Activated naive CD4-positive, alpha-beta T cell (primary cell): ENCODE results near the gene SH2D4B.

Experiments
- DNase-seq, 4 experiments: peaks; one replicate each; lab custom pipeline; 2025; lab: John Stamatoyannopoulos, UW

Gene SH2D4B

DNA sequence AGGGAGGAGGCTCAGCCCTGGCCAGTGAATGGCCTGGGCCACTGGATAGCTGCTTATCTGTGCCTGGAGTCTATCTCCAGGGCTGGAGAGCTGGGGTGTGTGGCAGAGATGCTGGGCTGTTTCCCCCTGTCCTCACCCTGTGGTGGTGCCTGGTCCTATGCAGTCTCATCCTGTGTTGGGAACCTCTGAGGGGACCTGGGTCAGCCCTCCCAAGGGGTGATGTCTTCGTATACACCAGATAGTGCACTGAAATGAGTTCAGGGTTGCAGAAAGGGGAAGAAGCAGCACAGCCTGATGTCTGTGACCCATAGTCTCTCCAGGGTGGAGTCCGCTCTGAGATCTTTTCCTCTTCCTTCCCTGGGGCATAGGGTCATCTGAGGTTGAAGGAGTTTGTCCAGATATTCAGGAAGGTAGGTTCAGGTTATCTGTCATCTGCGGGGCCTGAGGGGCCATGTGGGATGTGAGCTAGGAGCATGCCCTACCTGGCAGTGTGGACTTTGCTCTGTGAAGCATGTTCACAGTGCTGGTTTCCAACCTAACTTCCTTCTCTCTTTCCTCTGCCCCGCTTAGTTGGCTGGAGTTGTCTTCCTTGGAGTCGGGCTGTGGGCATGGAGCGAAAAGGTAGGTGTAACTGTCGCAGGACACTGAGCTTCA is 33.4 kb upstream of the SH2D4B start:
- DNase-seq: no peak

GRCh38 chr10:80504897-80505465 is 32.7 kb upstream of the SH2D4B start:
- no peak for DNase-seq

GRCh38 chr10:80506189-80506575 is 31.5 kb upstream of the SH2D4B start:
- no peak for DNase-seq

- DNase-seq: no peak
Observed at GRCh38 chr10:80506836-80507487, 30.7 kb upstream of the SH2D4B start.

DNA sequence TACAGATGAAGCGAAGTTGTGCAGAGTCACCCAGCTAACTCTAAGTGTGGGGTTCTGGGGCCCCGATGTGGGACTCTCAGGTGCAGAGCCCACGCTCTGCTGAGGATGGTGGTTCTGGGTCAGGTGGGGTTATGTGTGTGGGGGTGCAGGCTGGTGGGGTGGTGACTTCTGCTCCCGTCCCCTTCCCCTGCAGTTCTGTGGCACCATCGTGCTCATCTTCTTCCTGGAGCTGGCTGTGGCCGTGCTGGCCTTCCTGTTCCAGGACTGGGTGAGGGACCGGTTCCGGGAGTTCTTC is 28.6 kb upstream of the SH2D4B start:
- DNase-seq: no peak

- no peak for DNase-seq
Observed at GRCh38 chr10:80509403-80510161, 28.1 kb upstream of the SH2D4B start.

DNA sequence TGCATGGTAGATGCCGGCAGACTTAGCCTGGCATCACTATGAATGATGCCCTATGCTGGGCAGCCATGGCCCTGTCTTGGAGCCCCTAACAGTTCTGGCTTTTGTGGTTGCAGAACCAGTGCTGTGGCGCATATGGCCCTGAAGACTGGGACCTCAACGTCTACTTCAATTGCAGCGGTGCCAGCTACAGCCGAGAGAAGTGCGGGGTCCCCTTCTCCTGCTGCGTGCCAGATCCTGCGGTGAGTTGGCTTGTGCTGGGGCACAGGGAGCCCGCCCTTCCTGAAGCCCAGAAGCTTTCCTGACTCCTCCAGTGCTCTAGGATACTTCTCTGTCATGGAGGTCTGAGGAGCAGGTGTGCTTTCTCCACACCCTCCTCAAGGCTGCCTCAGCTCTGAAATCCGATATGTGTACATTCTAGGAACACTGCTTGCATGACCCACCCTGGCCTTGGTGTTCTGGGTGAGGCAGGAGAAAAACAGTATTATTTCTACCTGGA is 25.6 kb upstream of the SH2D4B start:
- no peak for DNase-seq

- DNase-seq: no peak
Observed at GRCh38 chr10:80513106-80513505, 24.6 kb upstream of the SH2D4B start.

GRCh38 chr10:80515511-80515910 is 22.2 kb upstream of the SH2D4B start:
- no peak for DNase-seq

- no peak for DNase-seq
Observed at GRCh38 chr10:80515941-80516340, 21.8 kb upstream of the SH2D4B start.

- no peak for DNase-seq
Observed at GRCh38 chr10:80516506-80517075, 21.1 kb upstream of the SH2D4B start.

DNA sequence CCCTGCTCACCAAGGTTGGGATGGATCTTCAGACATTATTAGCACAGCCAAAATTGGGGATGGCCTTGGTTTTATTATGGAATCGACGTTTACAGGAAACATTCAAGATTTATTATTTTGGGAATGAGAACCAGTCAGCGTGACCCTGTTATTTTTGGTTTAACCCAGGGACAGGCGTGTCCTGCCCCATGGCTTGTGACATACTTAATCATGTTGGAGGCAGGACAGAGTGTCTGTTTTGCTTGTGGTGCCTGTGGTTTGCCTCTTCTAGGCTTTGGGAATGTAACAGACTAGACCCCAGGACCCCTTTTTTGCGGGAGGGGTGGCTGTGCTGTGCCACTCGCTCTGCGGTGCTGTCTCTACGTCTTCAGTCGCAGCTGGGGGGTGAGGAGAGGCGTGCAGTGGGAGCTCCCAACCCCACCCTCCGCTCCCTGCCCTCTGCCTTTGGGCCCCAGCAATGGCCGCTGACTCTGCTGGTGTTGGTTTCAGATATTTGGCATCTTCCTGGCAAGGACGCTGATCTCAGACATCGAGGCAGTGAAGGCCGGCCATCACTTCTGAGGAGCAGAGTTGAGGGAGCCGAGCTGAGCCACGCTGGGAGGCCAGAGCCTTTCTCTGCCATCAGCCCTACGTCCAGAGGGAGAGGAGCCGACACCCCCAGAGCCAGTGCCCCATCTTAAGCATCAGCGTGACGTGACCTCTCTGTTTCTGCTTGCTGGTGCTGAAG is 20.1 kb upstream of the SH2D4B start:
- no peak for DNase-seq

DNA sequence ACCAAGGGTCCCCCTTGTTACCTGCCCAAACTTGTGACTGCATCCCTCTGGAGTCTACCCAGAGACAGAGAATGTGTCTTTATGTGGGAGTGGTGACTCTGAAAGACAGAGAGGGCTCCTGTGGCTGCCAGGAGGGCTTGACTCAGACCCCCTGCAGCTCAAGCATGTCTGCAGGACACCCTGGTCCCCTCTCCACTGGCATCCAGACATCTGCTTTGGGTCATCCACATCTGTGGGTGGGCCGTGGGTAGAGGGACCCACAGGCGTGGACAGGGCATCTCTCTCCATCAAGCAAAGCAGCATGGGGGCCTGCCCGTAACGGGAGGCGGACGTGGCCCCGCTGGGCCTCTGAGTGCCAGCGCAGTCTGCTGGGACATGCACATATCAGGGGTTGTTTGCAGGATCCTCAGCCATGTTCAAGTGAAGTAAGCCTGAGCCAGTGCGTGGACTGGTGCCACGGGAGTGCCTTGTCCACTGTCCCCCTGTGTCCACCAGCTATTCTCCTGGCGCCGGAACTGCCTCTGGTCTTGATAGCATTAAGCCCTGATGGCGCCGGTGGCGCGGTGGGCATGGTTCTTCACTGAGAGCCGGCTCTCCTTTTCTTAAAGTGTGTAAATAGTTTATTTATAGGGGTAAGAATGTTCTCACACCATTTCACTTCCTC is 19.4 kb upstream of the SH2D4B start:
- no peak for DNase-seq

DNA sequence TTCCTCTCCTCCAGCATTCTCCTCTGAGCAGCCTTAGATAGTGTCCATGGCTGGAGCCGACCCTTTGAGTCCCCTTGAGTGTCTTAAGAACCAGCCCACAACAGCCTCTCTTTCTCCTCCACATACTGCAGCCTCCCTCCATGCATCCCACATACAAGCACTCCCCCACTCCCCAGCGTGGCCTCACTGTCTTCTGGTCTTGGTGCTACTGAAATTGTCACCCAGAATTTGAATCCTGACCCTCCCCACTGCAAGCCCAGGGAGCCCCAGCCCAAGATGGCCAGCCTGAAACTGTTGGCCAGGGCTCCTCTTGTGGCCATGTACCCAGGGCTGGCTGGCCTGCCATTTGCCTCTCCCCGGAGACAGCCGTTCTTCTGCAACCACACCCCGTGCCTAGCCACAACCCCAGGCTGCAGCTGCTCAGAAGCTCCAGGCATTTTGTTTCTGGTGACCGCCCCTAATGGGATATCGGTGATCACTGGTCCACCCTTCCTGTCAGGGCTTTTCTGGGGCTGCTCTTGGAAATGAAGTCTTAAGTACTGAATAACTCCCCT is 18.8 kb upstream of the SH2D4B start:
- no peak for DNase-seq

- DNase-seq: no peak
Observed at GRCh38 chr10:80519936-80520650, 17.6 kb upstream of the SH2D4B start.

GRCh38 chr10:80520661-80521470 is 16.8 kb upstream of the SH2D4B start:
- DNase-seq: no peak

- DNase-seq: no peak
Observed at GRCh38 chr10:80522756-80523363, 14.8 kb upstream of the SH2D4B start.

DNA sequence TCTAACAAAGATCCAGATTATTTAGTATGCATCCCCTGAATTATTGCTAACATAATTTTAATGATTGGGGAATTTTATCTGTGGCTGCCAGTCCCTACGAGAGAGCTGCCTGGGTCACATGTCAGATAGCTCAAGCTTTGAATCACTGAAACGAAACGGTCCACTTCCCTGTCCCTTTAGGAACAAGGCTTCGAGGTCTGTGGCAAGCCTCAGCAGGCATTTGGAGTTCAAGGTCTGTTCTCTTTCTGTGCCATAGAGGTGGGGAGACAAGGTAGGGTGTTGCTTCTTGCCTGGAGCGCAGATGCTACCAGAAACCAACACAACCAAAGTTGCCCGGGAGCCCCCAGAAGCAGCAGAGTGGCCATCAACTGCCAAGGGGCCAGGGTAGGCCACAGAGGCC is 13.9 kb upstream of the SH2D4B start:
- no peak for DNase-seq
